IMR-90 (cell line): ENCODE results near the gene MS4A15. TPM values are rescaled to one million over a fixed set of nuclear protein-coding genes. Genes with fewer than 3 reads are reported as not detected.

Source experiments
- ATAC-seq: fragments of 200-7000 bp; cut with Tn5 transposase; 2 replicates; pipeline ENCODE4 v1.9.1; 2020; ENCODE audit warnings: low read depth, mild to moderate bottlenecking, moderate library complexity
- BruUV-seq: library from RNA; stranded (reverse); fragments of 400-500 nt; replicated peaks from 2 replicates; lab custom pipeline; 2021; lab: Mats Ljungman, UMichigan
- CTCF ChIA-PET: fragments of 300-600 bp; formaldehyde crosslinking; extraction: SDS; loops from one replicate; lab custom pipeline; 2021; ENCODE audit warnings: antibody characterized with exemption; lab: Yijun Ruan, JAX
- POLR2A ChIA-PET: fragments of 300-600 bp; sonication (Branson Sonifier 250); formaldehyde crosslinking; loops from one replicate; lab custom pipeline; 2022; ENCODE audit warnings: antibody characterized with exemption; ENCODE audit not compliant: unreplicated experiment; lab: Charles Lee
- DNase-seq: peaks from one replicate; pipeline ENCODE4 v3.0.0; 2013
- H2AFZ ChIP-seq: replicated peaks from 2 replicates; pipeline ENCODE3; 2013; ENCODE audit warnings: low read length, mild to moderate bottlenecking; ENCODE audit not compliant: poor library complexity
- H2AK5ac ChIP-seq: 2 replicates; pipeline ENCODE4 v1.6.1; 2013; ENCODE audit warnings: low read depth, low read length, inconsistent platforms
- H2AK9ac ChIP-seq: replicated peaks from 2 replicates; pipeline ENCODE3; 2013; ENCODE audit warnings: mild to moderate bottlenecking, low read depth, low read length, moderate library complexity; ENCODE audit not compliant: poor library complexity
- H2BK120ac ChIP-seq: 2 replicates; pipeline ENCODE4 v1.6.1; 2013; ENCODE audit warnings: low read depth, low read length, inconsistent platforms
- H2BK15ac ChIP-seq: 3 replicates; pipeline ENCODE4 v1.6.1; 2013; ENCODE audit warnings: low read depth, low read length, inconsistent platforms
- H2BK20ac ChIP-seq: 2 replicates; pipeline ENCODE4 v1.6.1; 2013; ENCODE audit warnings: low read depth, mild to moderate bottlenecking, inconsistent platforms, low read length, moderate library complexity
- H2BK5ac ChIP-seq: 2 replicates; pipeline ENCODE4 v1.6.1; 2013; ENCODE audit warnings: mild to moderate bottlenecking, low read depth, low read length, inconsistent platforms; ENCODE audit not compliant: poor library complexity, severe bottlenecking
- H3K14ac ChIP-seq: replicated peaks from 2 replicates; pipeline ENCODE4 v1.6.1; 2013; ENCODE audit warnings: low read depth, low read length, inconsistent platforms
- H3K18ac ChIP-seq: 2 replicates; pipeline ENCODE4 v1.6.1; 2013; ENCODE audit warnings: low read depth, low read length, control low read depth
- H3K23ac ChIP-seq: 2 replicates; pipeline ENCODE4 v1.6.1; 2013; ENCODE audit warnings: low read depth, low read length, inconsistent platforms
- H3K27ac ChIP-seq: 2 replicates; pipeline ENCODE4 v1.5.1; 2013; ENCODE audit warnings: mild to moderate bottlenecking, control low read depth, low read length; ENCODE audit not compliant: insufficient read depth
- H3K27me3 ChIP-seq: 2 replicates; pipeline ENCODE4 v1.6.1; 2013; ENCODE audit warnings: low read length; ENCODE audit not compliant: control insufficient read depth, insufficient read depth
- H3K36me3 ChIP-seq: 2 replicates; pipeline ENCODE4 v1.6.1; 2013; ENCODE audit warnings: low read length, mixed read lengths; ENCODE audit not compliant: control insufficient read depth, insufficient read depth
- H3K4ac ChIP-seq: 2 replicates; pipeline ENCODE4 v1.6.1; 2013; ENCODE audit warnings: low read depth, low read length, inconsistent platforms
- H3K4me1 ChIP-seq: 2 replicates; pipeline ENCODE4 v1.6.1; 2013; ENCODE audit warnings: low read length, mixed read lengths; ENCODE audit not compliant: control insufficient read depth, insufficient read depth
- H3K4me2 ChIP-seq: 2 replicates; pipeline ENCODE4 v1.6.1; 2013; ENCODE audit warnings: low read depth, mild to moderate bottlenecking, control low read depth, low read length, moderate library complexity
- H3K4me3 ChIP-seq: 2 replicates; pipeline ENCODE4 v1.5.1; 2013; ENCODE audit warnings: low read depth, mild to moderate bottlenecking, control low read depth, low read length, moderate library complexity; ENCODE audit not compliant: insufficient read depth
- H3K56ac ChIP-seq: 2 replicates; pipeline ENCODE4 v1.6.1; 2013; ENCODE audit warnings: low read length, inconsistent platforms; ENCODE audit not compliant: insufficient read depth; ENCODE audit errors: extremely low read depth
- H3K79me1 ChIP-seq, 2 experiments: 2 replicates each; pipeline ENCODE4 v1.6.1; 2013; ENCODE audit warnings: low read length in 2 of 2, inconsistent platforms in 1 of 2, low read depth in 1 of 2
- H3K9ac ChIP-seq: 2 replicates; pipeline ENCODE4 v1.6.1; 2013; ENCODE audit warnings: low read depth, low read length, control low read depth
- H3K9me1 ChIP-seq: 2 replicates; pipeline ENCODE4 v1.6.1; 2013; ENCODE audit warnings: low read length, inconsistent platforms; ENCODE audit not compliant: insufficient read depth
- H3K9me3 ChIP-seq: 2 replicates; pipeline ENCODE4 v1.6.1; 2013; ENCODE audit warnings: low read length; ENCODE audit not compliant: control insufficient read depth, insufficient read depth
- H4K20me1 ChIP-seq: 2 replicates; pipeline ENCODE4 v1.6.1; 2013; ENCODE audit warnings: low read length, inconsistent platforms; ENCODE audit not compliant: insufficient read depth
- H4K5ac ChIP-seq: 2 replicates; pipeline ENCODE4 v1.6.1; 2013; ENCODE audit warnings: mild to moderate bottlenecking, low read depth, low read length, control low read depth
- H4K8ac ChIP-seq, 2 experiments: 2 replicates each; pipeline ENCODE4 v1.6.1; 2013; ENCODE audit warnings: low read depth in 2 of 2, low read length in 2 of 2, control low read depth in 1 of 2, inconsistent platforms in 1 of 2
- H4K91ac ChIP-seq: 2 replicates; pipeline ENCODE4 v1.6.1; 2013; ENCODE audit warnings: low read depth, low read length, inconsistent platforms; ENCODE audit not compliant: insufficient read depth
- BHLHE40 ChIP-seq: fragments of 150-350 bp; IDR thresholded peaks from 2 replicates; pipeline ENCODE4 v1.6.1; 2016; ENCODE audit warnings: mild to moderate bottlenecking, low read depth, low read length
- CEBPB ChIP-seq: IDR thresholded peaks from 2 replicates; pipeline ENCODE4 v1.6.1; 2012; ENCODE audit warnings: low read depth, low read length, improper control_type of control experiment
- CHD1 ChIP-seq: IDR thresholded peaks from 2 replicates; pipeline ENCODE4 v1.6.1; 2012; ENCODE audit warnings: low read depth, low read length, improper control_type of control experiment
- CTCF ChIP-seq: conservative IDR thresholded peaks from 2 replicates; pipeline ENCODE4 v1.5.1; 2012; ENCODE audit warnings: mild to moderate bottlenecking, low read depth, low read length, improper control_type of control experiment
- ELK1 ChIP-seq: fragments of 150-350 bp; IDR thresholded peaks from 2 replicates; pipeline ENCODE4 v1.6.1; 2016; ENCODE audit warnings: low read depth, mild to moderate bottlenecking, low read length, moderate library complexity, borderline replicate concordance
- FOS ChIP-seq: fragments of 150-350 bp; IDR thresholded peaks from 2 replicates; pipeline ENCODE4 v1.6.1; 2016; ENCODE audit warnings: low read depth, low read length
- MAFK ChIP-seq: IDR thresholded peaks from 2 replicates; pipeline ENCODE4 v1.6.1; 2012; ENCODE audit warnings: low read depth, low read length, improper control_type of control experiment
- MAZ ChIP-seq: IDR thresholded peaks from 2 replicates; pipeline ENCODE4 v1.6.1; 2012; ENCODE audit warnings: low read depth, mild to moderate bottlenecking, low read length, improper control_type of control experiment, moderate library complexity, borderline replicate concordance
- MXI1 ChIP-seq: IDR thresholded peaks from 2 replicates; pipeline ENCODE4 v1.6.1; 2012; ENCODE audit warnings: low read depth, mild to moderate bottlenecking, low read length, moderate library complexity, borderline replicate concordance
- NFE2L2 ChIP-seq: fragments of 150-350 bp; IDR thresholded peaks from 2 replicates; pipeline ENCODE4 v1.6.1; 2016; ENCODE audit warnings: low read depth, mild to moderate bottlenecking, low read length
- POLR2A ChIP-seq: IDR thresholded peaks from 2 replicates; pipeline ENCODE4 v1.6.1; 2012; ENCODE audit warnings: mild to moderate bottlenecking, low read depth, low read length
- RAD21 ChIP-seq: IDR thresholded peaks from 2 replicates; pipeline ENCODE4 v1.6.1; 2012; ENCODE audit warnings: low read length, improper control_type of control experiment
- RCOR1 ChIP-seq: IDR thresholded peaks from 2 replicates; pipeline ENCODE4 v1.6.1; 2012; ENCODE audit warnings: mild to moderate bottlenecking, low read length, improper control_type of control experiment; ENCODE audit not compliant: insufficient replicate concordance
- RFX5 ChIP-seq: IDR thresholded peaks from 2 replicates; pipeline ENCODE4 v1.8.0; 2012; ENCODE audit warnings: low read depth, mild to moderate bottlenecking, low read length, moderate library complexity
- SMC3 ChIP-seq: fragments of 150-350 bp; IDR thresholded peaks from 2 replicates; pipeline ENCODE4 v1.6.1; 2016; ENCODE audit warnings: low read depth, mild to moderate bottlenecking, antibody characterized with exemption, low read length, moderate library complexity
- WGBS, 2 experiments: methylation state at CpG; one replicate each; pipeline versions ENCODE4 v1.1.5 to v1.1.7; 2013; ENCODE audit warnings: missing lambda C conversion rate in 2 of 2; ENCODE audit not compliant: insufficient read length in 1 of 2; ENCODE audit errors: extremely low coverage in 2 of 2; 5-methylcytosine and 5-hydroxymethylcytosine counted together
- dilution Hi-C: fragments of 300-500 bp; cut with HindIII; formaldehyde crosslinking; loops from one replicate; pipeline ENCODE4 v1.14.3; 2018; ENCODE audit warnings: low sequenced_read_pairs; ENCODE audit not compliant: unreplicated experiment
- in situ Hi-C: fragments of 300-500 bp; cut with MboI; formaldehyde crosslinking; loops from 3 replicates; pipeline ENCODE4 v1.14.3; 2019; ENCODE audit warnings: low sequenced_read_pairs, inconsistent platforms, mixed read lengths
- intact Hi-C: fragments of 100-400 bp; cut with micrococcal nuclease; formaldehyde crosslinking; loops from 2 replicates; pipeline ENCODE4 v1.10.0; 2022
- polyA plus RNA-seq, 3 experiments: library from polyadenylated mRNA; depleted of rRNA; stranded (reverse); fragments of >200 nt; gene quantifications; 2 replicates each; pipeline ENCODE4 v1.2.3, GENCODE V29; 2012; ENCODE audit warnings: low replicate concordance in 1 of 3
- total RNA-seq: library from RNA; depleted of rRNA; stranded (reverse); fragments of >200 nt; gene quantifications from 2 replicates; pipeline ENCODE4 v1.2.3, GENCODE V29; 2012
- TF ChIP-seq, protein P1 (sequence below): fragments of 150-350 bp; IDR thresholded peaks from 2 replicates; pipeline ENCODE4 v1.6.1; 2017; ENCODE audit warnings: mild to moderate bottlenecking, antibody characterized with exemption, low read length, low read depth

The MS4A15 gene
- total and polyA plus RNA-seq, 2 of the 4 experiments (the other 2 are of a cell fraction), result not detected

GRCh38 chr11:60706931-60707330 lies 49.7 kb upstream of the MS4A15 start:
- BruUV-seq, result no TSS peak
- Histone ChIP-seq H3K4me2 (no peak overlapping the region), H3K23ac (no peak overlapping the region), H3K9me3 (no peaks in the 10 kb centered on the region), H2AFZ (no peak overlapping the region), H3K18ac (no peak overlapping the region), H2AK5ac (no peak overlapping the region), H3K56ac (no peak overlapping the region), H2BK15ac (no peak overlapping the region), H3K36me3 (no peaks in the 10 kb centered on the region), H3K27ac (no peak overlapping the region), H4K8ac (no peak overlapping the region), H4K5ac (no peak overlapping the region), H3K27me3 (no peaks in the 10 kb centered on the region), H3K14ac (no peak overlapping the region), H3K4me1 (no peaks in the 10 kb centered on the region), H2BK120ac (no peak overlapping the region), H3K4me3 (no peak overlapping the region), H2BK5ac (no peak overlapping the region), H2AK9ac (no peak overlapping the region), H3K9ac (no peak overlapping the region), H4K91ac (no peak overlapping the region), H3K79me1 (no peaks in the 10 kb centered on the region), H3K9me1 (no peaks in the 10 kb centered on the region), H3K4ac (no peak overlapping the region), H2BK20ac (no peak overlapping the region), H4K20me1 (no peaks in the 10 kb centered on the region)
- TF ChIP-seq RAD21 (no peak), SMC3 (no peak), BHLHE40 (no peak), MAZ (no peak), MXI1 (no peak), MAFK (no peak), POLR2A (no peak), CHD1 (no peak), CEBPB (no peak), RFX5 (no peak), RCOR1 (no peak), ELK1 (no peak), CTCF (no peak), FOS (no peak), NFE2L2 (no peak)
- TF ChIP-seq, protein P1, sequence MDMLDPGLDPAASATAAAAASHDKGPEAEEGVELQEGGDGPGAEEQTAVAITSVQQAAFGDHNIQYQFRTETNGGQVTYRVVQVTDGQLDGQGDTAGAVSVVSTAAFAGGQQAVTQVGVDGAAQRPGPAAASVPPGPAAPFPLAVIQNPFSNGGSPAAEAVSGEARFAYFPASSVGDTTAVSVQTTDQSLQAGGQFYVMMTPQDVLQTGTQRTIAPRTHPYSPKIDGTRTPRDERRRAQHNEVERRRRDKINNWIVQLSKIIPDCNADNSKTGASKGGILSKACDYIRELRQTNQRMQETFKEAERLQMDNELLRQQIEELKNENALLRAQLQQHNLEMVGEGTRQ, result no peak
- WGBS, 2 experiments, result no CpG with 5 or more reads among the region's 5 CpGs
- in situ Hi-C loops, result no loop called here
- ATAC-seq, result no peak
- POLR2A ChIA-PET, result no interaction called here
- intact Hi-C loops, result no loop called here
- CTCF ChIA-PET, result no interaction called here
- DNase-seq, result no peak
- dilution Hi-C loops, result no loop called here
